Activated CD4-positive, alpha-beta T cell treated with anti-CD3 and anti-CD28 coated beads, Interleukin-2, amount 10 ng/mL, durations not matched to agents 7 days and 5 days (primary cell): ENCODE data around the gene ZNF43. TPM values are rescaled to one million over a fixed set of nuclear protein-coding genes. Genes with fewer than 3 reads are reported as not detected.
"Not testable (repeated sequence)": the region's sequence is repeated elsewhere in the genome, so short reads cannot be mapped to it uniquely, and the experiment has no call there.

Source experiments
- CTCF ChIA-PET: fragments of 350-600 bp; sonication (Branson Sonifier 250); formaldehyde crosslinking; loops from one replicate; lab custom pipeline; 2021; ENCODE audit warnings: antibody characterized with exemption; lab: Charles Lee
- POLR2A ChIA-PET: fragments of 350-600 bp; sonication (Branson Sonifier 250); formaldehyde crosslinking; loops from one replicate; lab custom pipeline; 2021; ENCODE audit warnings: antibody characterized with exemption; lab: Charles Lee
- DNase-seq: peaks from one replicate; pipeline ENCODE4 v3.0.0-alpha.2; 2020
- H3K27ac Mint-ChIP-seq: one replicate; pipeline ENCODE4 v1.8.0; 2021; ENCODE audit warnings: mild to moderate bottlenecking, moderate library complexity, mixed read lengths
- H3K27me3 Mint-ChIP-seq: one replicate; pipeline ENCODE4 v1.8.0; 2021; ENCODE audit warnings: mixed read lengths
- H3K36me3 Mint-ChIP-seq: one replicate; pipeline ENCODE4 v1.8.0; 2021; ENCODE audit warnings: low read depth, mixed read lengths
- H3K4me1 Mint-ChIP-seq: one replicate; pipeline ENCODE4 v1.8.0; 2021; ENCODE audit warnings: mixed read lengths
- H3K4me3 Mint-ChIP-seq: one replicate; pipeline ENCODE4 v1.8.0; 2021; ENCODE audit warnings: mild to moderate bottlenecking, moderate library complexity, mixed read lengths
- H3K9me3 Mint-ChIP-seq: one replicate; pipeline ENCODE4 v1.8.0; 2021; ENCODE audit warnings: mixed read lengths
- total RNA-seq, 2 experiments: library from RNA; stranded (reverse); gene quantifications; one replicate each; pipeline ENCODE4 v1.2.3, GENCODE V29; 2021

Gene ZNF43
- total RNA-seq, 2 experiments from 2014 or later, result 29.6 to 34.6 TPM

DNA sequence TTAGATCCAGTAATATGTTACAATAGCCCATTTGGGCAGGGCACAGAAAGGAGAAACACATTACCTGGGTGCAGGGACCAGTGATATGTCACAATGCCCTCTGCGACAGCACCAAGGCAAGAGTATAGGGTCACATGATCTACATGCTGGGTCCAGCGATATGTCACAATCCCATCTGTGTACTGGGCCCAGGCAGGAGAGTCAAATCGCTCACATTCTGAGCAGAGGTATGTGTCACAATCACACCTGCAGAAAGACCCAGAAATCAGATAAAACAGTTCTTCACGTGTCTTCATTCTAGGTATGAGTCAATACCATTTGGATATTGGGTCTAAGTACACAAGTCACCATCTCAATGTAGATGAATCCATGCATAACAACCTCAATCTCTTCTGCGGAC is 7.1 kb upstream of the ZNF43 start:
- POLR2A ChIA-PET, result no interaction called here
- CTCF ChIA-PET, result no interaction called here
- H3K4me1 Mint-ChIP-seq, result peaks cover 12% of the 10 kb centered on the region
- no peak overlapping the region for H3K27ac Mint-ChIP-seq
- H3K27me3 Mint-ChIP-seq, result no peaks in the 10 kb centered on the region
- no peak for DNase-seq
- H3K9me3 Mint-ChIP-seq, result peaks cover 36% of the 10 kb centered on the region
- peaks cover 89% of the 10 kb centered on the region for H3K36me3 Mint-ChIP-seq
- no peak overlapping the region for H3K4me3 Mint-ChIP-seq

DNA sequence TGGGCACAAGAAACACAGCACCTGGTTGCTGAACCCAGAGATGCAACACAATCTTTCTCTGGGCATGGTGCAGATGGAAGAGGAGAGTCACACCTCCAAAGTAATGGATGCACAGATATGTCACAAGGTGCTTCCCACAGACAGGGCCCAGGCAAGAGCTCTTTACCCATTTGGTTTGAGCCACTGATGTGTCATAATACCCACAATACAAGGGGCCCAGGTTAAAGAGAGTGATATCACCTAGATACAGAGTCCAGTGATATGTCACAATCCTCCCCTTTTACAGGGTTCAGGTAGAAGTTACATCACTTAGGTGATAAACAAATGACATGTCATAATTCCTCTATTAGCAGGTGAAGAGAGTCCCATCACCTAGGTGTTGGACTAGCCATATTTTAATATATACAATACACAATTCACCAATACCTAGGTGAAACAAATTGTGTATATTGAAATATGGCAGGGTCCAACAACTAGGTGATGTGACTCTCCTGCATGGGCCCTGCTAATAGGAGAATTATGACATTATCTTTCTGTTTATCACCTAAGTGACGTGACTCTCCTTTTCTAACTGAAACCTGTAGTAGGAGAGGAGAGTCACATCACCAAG is 5.6 kb upstream of the ZNF43 start:
- CTCF ChIA-PET, result no interaction called here
- POLR2A ChIA-PET, result no interaction called here
- H3K4me3 Mint-ChIP-seq, result no peak overlapping the region

DNA sequence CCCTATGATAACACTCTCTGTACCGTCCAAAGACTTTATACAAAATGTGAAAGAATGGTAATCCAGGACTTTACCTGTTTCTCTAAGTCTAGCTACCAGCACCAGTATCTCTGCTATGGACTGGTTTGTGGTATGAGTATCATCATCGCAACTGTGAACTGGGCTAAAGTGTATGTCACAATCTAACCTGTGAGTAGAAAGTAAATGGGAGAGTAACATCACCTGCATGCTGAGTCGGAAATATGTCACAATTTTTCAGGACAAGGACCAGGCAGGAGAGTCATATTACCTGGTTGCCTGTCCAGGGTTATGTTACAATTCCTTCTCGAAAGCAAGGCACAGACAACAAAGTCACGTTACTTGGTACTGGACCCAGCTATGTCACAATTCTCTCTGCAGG is 5.1 kb upstream of the ZNF43 start:
- no peak overlapping the region for H3K27ac Mint-ChIP-seq
- H3K36me3 Mint-ChIP-seq, result peaks cover 75% of the 10 kb centered on the region
- H3K4me1 Mint-ChIP-seq, result peaks cover 13% of the 10 kb centered on the region
- peaks cover 31% of the 10 kb centered on the region for H3K9me3 Mint-ChIP-seq
- ChIA-PET POLR2A (no interaction called here), CTCF (no interaction called here)
- H3K27me3 Mint-ChIP-seq, result no peaks in the 10 kb centered on the region
- no peak overlapping the region for H3K4me3 Mint-ChIP-seq
- DNase-seq, result no peak

More for the DNA sequence above, 5.6 kb upstream of the ZNF43 start:
- no peak overlapping the region for H3K27ac Mint-ChIP-seq
- H3K36me3 Mint-ChIP-seq, result peaks cover 81% of the 10 kb centered on the region
- DNase-seq, result no peak
- H3K9me3 Mint-ChIP-seq, result peaks cover 36% of the 10 kb centered on the region
- H3K4me1 Mint-ChIP-seq, result peaks cover 13% of the 10 kb centered on the region
- H3K27me3 Mint-ChIP-seq, result no peaks in the 10 kb centered on the region

- ChIA-PET CTCF (no interaction called here), POLR2A (no interaction called here)
- DNase-seq, result no peak
- Mint-ChIP-seq H3K36me3 (peaks cover 70% of the 10 kb centered on the region), H3K4me1 (peaks cover 17% of the 10 kb centered on the region), H3K27ac (no peak overlapping the region), H3K9me3 (peaks cover 24% of the 10 kb centered on the region), H3K27me3 (no peaks in the 10 kb centered on the region), H3K4me3 (no peak overlapping the region)
Measured at GRCh38 chr19:21839976-21840375, 4.0 kb upstream of the ZNF43 start.

GRCh38 chr19:21838646-21839045 is 2.7 kb upstream of the ZNF43 start:
- peaks cover 22% of the 10 kb centered on the region for H3K4me1 Mint-ChIP-seq
- no peaks in the 10 kb centered on the region for H3K27me3 Mint-ChIP-seq
- H3K9me3 Mint-ChIP-seq, result peaks cover 23% of the 10 kb centered on the region
- H3K4me3 Mint-ChIP-seq, result no peak overlapping the region
- POLR2A ChIA-PET, result no interaction called here
- peaks cover 69% of the 10 kb centered on the region for H3K36me3 Mint-ChIP-seq
- DNase-seq, result no peak
- no peak overlapping the region for H3K27ac Mint-ChIP-seq
- CTCF ChIA-PET, result interaction anchor here (3.5 kb wide), 1 partner anchor 13 kb away, joined by 20 read pairs; no protein-coding TSS in a partner anchor

DNA sequence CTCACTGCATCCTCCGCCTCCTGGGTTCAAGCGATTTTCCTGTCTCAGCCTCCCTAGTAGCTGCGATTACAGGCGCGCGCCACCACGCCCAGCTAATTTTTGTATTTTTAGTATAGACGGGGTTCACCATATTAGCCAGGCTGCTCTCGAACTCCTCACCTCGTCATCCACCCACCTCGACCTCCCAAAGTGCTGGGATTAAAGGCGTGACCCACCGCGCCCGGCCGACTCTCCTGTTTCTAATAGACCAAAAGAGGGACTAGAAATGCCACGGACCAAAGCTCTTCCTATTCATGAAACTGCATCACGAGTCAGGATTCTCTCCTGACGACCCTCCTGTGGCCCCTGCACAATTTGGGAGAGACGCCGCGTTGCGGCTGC is 563 bp downstream of the ZNF43 start:
- DNase-seq, result peak; percentile 12
- peaks cover 26% of the 10 kb centered on the region for H3K9me3 Mint-ChIP-seq

DNA sequence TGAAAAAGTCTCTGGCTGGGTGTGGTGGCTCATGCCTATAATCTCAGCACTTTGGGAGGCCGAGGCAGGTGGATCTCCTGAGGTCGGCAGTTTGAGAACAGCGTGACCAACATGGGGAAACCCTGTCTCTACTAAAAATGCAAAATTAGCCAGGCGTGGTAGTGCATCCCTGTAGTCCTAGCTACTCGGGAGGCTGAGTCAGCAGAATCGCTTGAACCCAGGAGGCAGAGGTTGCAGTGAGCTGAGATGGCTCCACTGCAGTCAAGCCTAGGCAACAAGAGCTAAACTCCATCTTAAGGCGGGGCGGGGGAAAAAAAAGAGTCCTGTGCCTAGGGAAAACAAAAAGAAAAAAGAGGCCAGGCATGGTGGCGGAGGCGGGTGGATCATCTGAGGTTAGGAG is 2.2 kb downstream of the ZNF43 start:
- Mint-ChIP-seq H3K4me1 (peaks cover 26% of the 10 kb centered on the region), H3K27ac (peak overlapping the region; percentile 50), H3K27me3 (no peaks in the 10 kb centered on the region), H3K4me3 (peak overlapping the region; percentile 63), H3K9me3 (peaks cover 30% of the 10 kb centered on the region), H3K36me3 (peaks cover 58% of the 10 kb centered on the region)
- no peak for DNase-seq
- CTCF ChIA-PET, result no interaction called here
- POLR2A ChIA-PET, result no interaction called here

More for the DNA sequence above, 563 bp downstream of the ZNF43 start:
- CTCF ChIA-PET, result interaction anchor here (0.6 to 3.5 kb wide), 6 partner anchors 9 to 1670 kb away, joined by 3 to 20 read pairs (median 4); no protein-coding TSS in a partner anchor
- POLR2A ChIA-PET, result interaction anchor here (0.6 to 1.6 kb wide), 5 partner anchors 8 to 428 kb away, joined by 3 to 23 read pairs (median 4); partner anchors contain the start of genes ZNF100 and ZNF257
- Mint-ChIP-seq H3K27me3 (no peaks in the 10 kb centered on the region), H3K27ac (peak overlapping the region; percentile 99), H3K4me1 (peaks cover 26% of the 10 kb centered on the region), H3K36me3 (peaks cover 66% of the 10 kb centered on the region), H3K4me3 (peak overlapping the region; percentile 98)

DNA sequence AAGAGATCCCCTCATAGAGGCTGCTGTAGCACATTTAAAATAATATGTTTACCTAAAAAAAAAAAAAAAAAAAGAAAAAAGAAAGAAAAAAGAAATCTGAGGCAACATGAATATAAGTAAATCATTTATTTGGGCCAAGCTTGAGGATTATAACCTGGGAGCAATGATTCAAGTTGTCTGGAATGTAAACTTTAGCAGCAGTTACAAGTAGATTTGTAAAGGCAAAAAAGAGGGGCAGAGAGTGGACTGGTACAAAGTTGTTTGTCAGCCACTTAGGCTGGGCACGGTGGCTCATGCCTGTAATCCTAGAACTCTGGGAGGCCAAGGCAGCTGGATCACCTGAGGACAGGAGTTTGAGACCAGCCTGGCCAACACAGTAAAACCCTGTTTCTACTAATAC is 11.3 kb downstream of the ZNF43 start:
- H3K9me3 Mint-ChIP-seq, result peaks cover 39% of the 10 kb centered on the region
- H3K4me1 Mint-ChIP-seq, result no peaks in the 10 kb centered on the region
- peaks cover 63% of the 10 kb centered on the region for H3K36me3 Mint-ChIP-seq
- DNase-seq, result no peak
- ChIA-PET CTCF (interaction anchor here (1.2 kb wide), 1 partner anchor 11 kb away, joined by 4 read pairs; the partner anchor contains the start of gene ZNF43), POLR2A (no interaction called here)
- no peak overlapping the region for H3K4me3 Mint-ChIP-seq
- no peaks in the 10 kb centered on the region for H3K27me3 Mint-ChIP-seq
- no peak overlapping the region for H3K27ac Mint-ChIP-seq

- Mint-ChIP-seq H3K36me3 (peaks cover 75% of the 10 kb centered on the region), H3K27ac (no peak overlapping the region), H3K27me3 (no peaks in the 10 kb centered on the region), H3K4me3 (no peak overlapping the region), H3K9me3 (peaks cover 44% of the 10 kb centered on the region), H3K4me1 (no peaks in the 10 kb centered on the region)
- ChIA-PET CTCF (no interaction called here), POLR2A (no interaction called here)
- DNase-seq, result no peak
Measured at GRCh38 chr19:21823224-21823623, 12.8 kb downstream of the ZNF43 start.

DNA sequence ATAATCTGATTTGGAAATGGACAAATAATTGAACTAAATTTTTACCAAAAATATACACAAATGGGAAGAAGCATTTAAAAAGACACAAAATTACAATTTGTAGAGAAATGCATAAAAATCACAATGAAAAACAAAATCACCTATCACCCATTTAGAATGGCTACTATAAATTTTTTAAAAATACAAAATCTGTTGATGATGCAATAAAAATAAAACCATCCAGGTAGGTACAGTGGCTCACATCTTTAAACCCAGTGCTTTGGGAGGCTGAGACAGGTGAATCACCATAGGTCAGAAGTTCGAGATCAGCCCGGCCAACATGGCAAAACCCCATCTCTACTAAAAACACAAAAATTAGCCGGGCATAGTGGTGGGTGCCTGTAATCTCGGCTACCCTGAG is 23.5 kb downstream of the ZNF43 start:
- H3K36me3 Mint-ChIP-seq, result peaks cover 89% of the 10 kb centered on the region
- peaks cover 45% of the 10 kb centered on the region for H3K9me3 Mint-ChIP-seq
- H3K4me1 Mint-ChIP-seq, result no peaks in the 10 kb centered on the region
- ChIA-PET POLR2A (no interaction called here), CTCF (no interaction called here)
- no peak overlapping the region for H3K4me3 Mint-ChIP-seq
- DNase-seq, result no peak
- H3K27ac Mint-ChIP-seq, result no peak overlapping the region
- H3K27me3 Mint-ChIP-seq, result no peaks in the 10 kb centered on the region

GRCh38 chr19:21808400-21809000 is 27.5 kb downstream of the ZNF43 start:
- CTCF ChIA-PET, result interaction anchor here (1.5 kb wide), 1 partner anchor 10 kb away, joined by 8 read pairs; no protein-coding TSS in a partner anchor
- POLR2A ChIA-PET, DNase-seq, H3K27me3 Mint-ChIP-seq, H3K4me3 Mint-ChIP-seq, H3K4me1 Mint-ChIP-seq: not testable (repeated sequence)
- peaks cover 44% of the 10 kb centered on the region for H3K9me3 Mint-ChIP-seq
- H3K36me3 Mint-ChIP-seq, result peaks cover 56% of the 10 kb centered on the region
- peak overlapping the region; percentile 9 for H3K27ac Mint-ChIP-seq

- peaks cover 45% of the 10 kb centered on the region for H3K9me3 Mint-ChIP-seq
- H3K4me3 Mint-ChIP-seq, result no peak overlapping the region
- no peaks in the 10 kb centered on the region for H3K36me3 Mint-ChIP-seq
- DNase-seq, result no peak
- CTCF ChIA-PET, result interaction anchor here (0.6 kb wide), 1 partner anchor 9 kb away, joined by 3 read pairs; no protein-coding TSS in a partner anchor
- no peaks in the 10 kb centered on the region for H3K4me1 Mint-ChIP-seq
- POLR2A ChIA-PET, result no interaction called here
- no peaks in the 10 kb centered on the region for H3K27me3 Mint-ChIP-seq
- H3K27ac Mint-ChIP-seq, result no peak overlapping the region
Measured at GRCh38 chr19:21789466-21790085, 46.4 kb downstream of the ZNF43 start.

- Mint-ChIP-seq H3K9me3 (peaks cover 54% of the 10 kb centered on the region), H3K27me3 (no peaks in the 10 kb centered on the region), H3K27ac (no peak overlapping the region), H3K4me1 (no peaks in the 10 kb centered on the region), H3K36me3 (peaks cover 2% of the 10 kb centered on the region), H3K4me3 (no peak overlapping the region)
- DNase-seq, result no peak
- POLR2A ChIA-PET, result no interaction called here
- CTCF ChIA-PET, result no interaction called here
Measured at GRCh38 chr19:21786936-21787335, 49.0 kb downstream of the ZNF43 start.
